Panc1 (cell line): ENCODE results near the gene HHAT.

Experiments
- CTCF ChIP-seq: fragments of 450-650 bp; IDR thresholded peaks from 2 replicates; pipeline ENCODE4 v1.5.1; 2017; ENCODE audit warnings: mild to moderate bottlenecking
- POLR2AphosphoS5 ChIP-seq: IDR thresholded peaks from 2 replicates; pipeline ENCODE4 v1.6.1; 2012; ENCODE audit warnings: mild to moderate bottlenecking, low read depth, low read length, moderate library complexity

GRCh38 chr1:210573141-210573540 lies 244.4 kb downstream of the HHAT start:
- TF ChIP-seq CTCF (no peak), POLR2AphosphoS5 (no peak)
